Epithelial cell of esophagus (primary cell): ENCODE results near the gene ELL.

ENCODE experiments used
- DNase-seq: peaks from one replicate; pipeline ENCODE4 v3.0.0; 2010; ENCODE audit warnings: low read depth
- H3K4me3 ChIP-seq: 2 replicates; pipeline ENCODE4 v1.5.1; 2011; ENCODE audit warnings: mild to moderate bottlenecking, low read length, control low read depth
- CTCF ChIP-seq: IDR thresholded peaks from 2 replicates; pipeline ENCODE4 v1.5.1; 2011; ENCODE audit warnings: low read depth, mild to moderate bottlenecking, low read length, control low read depth, inconsistent platforms; ENCODE audit not compliant: insufficient read depth; ENCODE audit errors: missing control alignments

The ELL gene

GRCh38 chr19:18421371-18421959 is 100.4 kb downstream of the ELL start:
- TF ChIP-seq CTCF = no peak
- DNase-seq = no peak
- H3K4me3 ChIP-seq = no peak overlapping the region

- no peak for DNase-seq
- TF ChIP-seq CTCF = no peak
- no peak overlapping the region for H3K4me3 ChIP-seq
Measured at GRCh38 chr19:18420930-18421329, 100.9 kb downstream of the ELL start.

DNA sequence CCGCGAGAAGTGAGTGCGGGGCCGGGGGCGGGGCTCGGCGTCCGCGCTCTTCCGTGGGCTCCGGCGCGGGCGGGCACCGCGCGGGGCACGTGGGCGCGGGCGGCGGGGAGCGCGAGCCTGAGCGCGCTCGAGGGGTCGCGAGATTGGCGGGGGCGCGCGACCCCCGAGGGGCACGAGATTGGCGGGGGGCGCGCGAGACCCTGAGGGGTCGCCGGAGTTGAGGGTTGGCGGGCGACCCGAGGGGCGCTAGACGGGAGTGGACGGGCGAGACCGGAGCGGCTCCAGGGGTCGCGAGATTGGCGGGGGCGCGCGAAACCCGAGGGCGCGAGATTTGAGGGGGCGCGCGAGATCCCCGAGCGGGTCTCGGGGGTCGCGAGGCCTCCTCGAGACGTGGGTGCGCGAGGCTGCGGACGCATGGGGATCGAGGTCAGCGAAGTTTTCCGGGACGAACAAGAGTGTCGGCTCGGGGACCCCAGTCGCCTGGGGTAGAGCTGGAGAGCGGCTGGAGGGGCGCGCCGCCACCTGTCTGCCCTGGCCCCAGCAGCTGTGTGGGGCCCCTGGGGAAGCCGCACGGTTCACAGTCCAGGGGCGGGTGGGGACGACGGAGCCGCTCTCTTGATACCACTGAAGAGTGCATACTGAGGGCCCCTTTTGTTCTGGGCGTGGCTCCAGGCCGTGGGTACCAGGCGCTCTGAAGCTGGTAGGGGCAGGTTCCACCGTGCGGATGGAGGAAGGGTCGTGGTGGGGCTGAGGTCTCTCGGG is 102.0 kb downstream of the ELL start:
- no peak for DNase-seq
- peak overlapping the region; percentile 54 for H3K4me3 ChIP-seq
- no peak for TF ChIP-seq CTCF

GRCh38 chr19:18419195-18419698 is 102.6 kb downstream of the ELL start, which contains the start of gene SSBP4:
SSBP4 (plus strand) TSS chr19:18419398; CDS start chr19:18419649, 251 bp downstream.
- peak; percentile 76 for DNase-seq
- no peak for TF ChIP-seq CTCF
- H3K4me3 ChIP-seq = peak within 1 kb of the TSS; percentile 54

- DNase-seq = peak; percentile 24
- TF ChIP-seq CTCF = no peak
- peak overlapping the region; percentile 39 for H3K4me3 ChIP-seq
Measured at GRCh38 chr19:18418483-18419194, 103.2 kb downstream of the ELL start.

DNA sequence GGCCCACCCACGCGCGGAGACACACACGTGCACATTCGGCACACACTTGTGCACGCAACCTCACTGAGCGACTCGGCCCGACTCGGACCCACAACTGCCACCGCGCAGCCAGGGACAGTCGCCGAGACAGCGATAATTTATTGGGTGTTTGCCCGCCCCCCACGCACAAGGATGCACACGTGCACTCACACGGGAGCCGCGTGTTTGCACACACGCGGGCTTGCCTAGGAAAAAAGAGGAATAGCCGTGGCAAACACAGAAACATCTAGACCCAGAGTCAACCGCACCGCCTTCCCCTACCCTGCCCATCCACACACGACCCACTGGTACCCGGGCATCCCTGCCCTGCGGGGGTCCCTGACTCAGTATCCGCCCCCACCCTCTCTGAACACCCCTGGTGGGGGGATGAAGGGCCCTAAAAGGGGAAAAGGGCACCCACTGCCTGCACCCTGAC is 103.8 kb downstream of the ELL start:
- H3K4me3 ChIP-seq = no peak overlapping the region
- no peak for TF ChIP-seq CTCF
- DNase-seq = no peak
